OCI-LY1 (cell line): ENCODE measurements around the gene ABCC11.

Experiments
- CTCF ChIP-seq: fragments of 200-600 bp; sonication (generic), shearing (Covaris generic); IDR thresholded peaks from 2 replicates; pipeline ENCODE4 v1.5.1; 2017; ENCODE audit warnings: mild to moderate bottlenecking, antibody characterized with exemption, low read length, moderate library complexity, mixed read lengths
- EZH2 ChIP-seq: fragments of 200-600 bp; sonication (generic), shearing (Covaris generic); IDR thresholded peaks from 2 replicates; pipeline ENCODE4 v1.8.0; 2017; ENCODE audit warnings: borderline replicate concordance, mixed run types, mild to moderate bottlenecking, antibody characterized with exemption, low read length, moderate library complexity, mixed read lengths

- TF ChIP-seq CTCF (no peak), EZH2 (no peak)
Observed at GRCh38 chr16:48131201-48131935, 116.0 kb downstream of the ABCC11 start.
